HuH-7.5 (cell line): ENCODE data around the gene MAP3K8.

Experiments
- DNase-seq: peaks from one replicate; pipeline ENCODE4 v3.0.0; 2011; ENCODE audit warnings: low spot score

Gene MAP3K8

GRCh38 chr10:30433730-30434272, at the start of gene MAP3K8:
TSS of gene MAP3K8 (plus strand) at chr10:30434184. CDS start at chr10:30438939, 4,755 bp downstream.
- DNase-seq, result peak; percentile 64

- peak; percentile 34 for DNase-seq
Observed at GRCh38 chr10:30384701-30385201, 49.2 kb upstream of the MAP3K8 start.

- DNase-seq, result no peak
Observed at GRCh38 chr10:30386801-30387588, 47.0 kb upstream of the MAP3K8 start.

GRCh38 chr10:30387646-30388243, 46.2 kb upstream of the MAP3K8 start:
- DNase-seq, result no peak

GRCh38 chr10:30389543-30389942, 44.4 kb upstream of the MAP3K8 start:
- DNase-seq, result no peak

- DNase-seq, result no peak
Observed at GRCh38 chr10:30390207-30390606, 43.8 kb upstream of the MAP3K8 start.

GRCh38 chr10:30391266-30391665, 42.7 kb upstream of the MAP3K8 start:
- DNase-seq, result no peak

GRCh38 chr10:30392564-30392990, 41.4 kb upstream of the MAP3K8 start:
- DNase-seq, result peak; percentile 81

GRCh38 chr10:30396293-30396692, 37.7 kb upstream of the MAP3K8 start:
- DNase-seq, result no peak

GRCh38 chr10:30396698-30397097, 37.3 kb upstream of the MAP3K8 start:
- DNase-seq, result no peak

- no peak for DNase-seq
Observed at GRCh38 chr10:30398193-30398592, 35.8 kb upstream of the MAP3K8 start.

- DNase-seq, result no peak
Observed at GRCh38 chr10:30398788-30399187, 35.2 kb upstream of the MAP3K8 start.

GRCh38 chr10:30403494-30403893, 30.5 kb upstream of the MAP3K8 start:
- no peak for DNase-seq

GRCh38 chr10:30404540-30404939, 29.4 kb upstream of the MAP3K8 start:
- DNase-seq, result no peak

GRCh38 chr10:30411263-30411662, 22.7 kb upstream of the MAP3K8 start:
- no peak for DNase-seq

GRCh38 chr10:30412901-30413300, 21.1 kb upstream of the MAP3K8 start:
- DNase-seq, result no peak

- no peak for DNase-seq
Observed at GRCh38 chr10:30413996-30414576, 19.9 kb upstream of the MAP3K8 start.

GRCh38 chr10:30415593-30415992, 18.4 kb upstream of the MAP3K8 start:
- DNase-seq, result no peak

- DNase-seq, result no peak
Observed at GRCh38 chr10:30417301-30417700, 16.7 kb upstream of the MAP3K8 start.

- DNase-seq, result no peak
Observed at GRCh38 chr10:30420266-30420665, 13.7 kb upstream of the MAP3K8 start.

GRCh38 chr10:30420766-30421165, 13.2 kb upstream of the MAP3K8 start:
- no peak for DNase-seq

- DNase-seq, result no peak
Observed at GRCh38 chr10:30422151-30422695, 11.8 kb upstream of the MAP3K8 start.
